Caco-2 (cell line): ENCODE results near the gene CERS6. TPM values are rescaled to one million over a fixed set of nuclear protein-coding genes. Genes with fewer than 3 reads are reported as not detected.

Experiments
- BruUV-seq: library from RNA; stranded (reverse); fragments of 400-500 nt; replicated peaks from 2 replicates; lab custom pipeline; 2021; lab: Mats Ljungman, UMichigan
- CTCF ChIA-PET: fragments of 300-600 bp; sonication (Branson Sonifier 250); formaldehyde crosslinking; loops from one replicate; lab custom pipeline; 2022; ENCODE audit warnings: antibody characterized with exemption; lab: Charles Lee
- POLR2A ChIA-PET: fragments of 300-600 bp; sonication (Branson Sonifier 250); formaldehyde crosslinking; loops from one replicate; lab custom pipeline; 2022; ENCODE audit warnings: antibody characterized with exemption; lab: Charles Lee
- DNase-seq, 2 experiments: peaks; one replicate each; pipeline versions ENCODE4 v3.0.0 to v3.0.0-alpha.2; 2020 to 2022
- H3K27me3 ChIP-seq: replicated peaks from 2 replicates; pipeline ENCODE4 v1.6.0; 2011; ENCODE audit warnings: low read length; ENCODE audit not compliant: control insufficient read depth, insufficient read depth
- H3K36me3 ChIP-seq: 2 replicates; pipeline ENCODE4 v1.5.1; 2011; ENCODE audit warnings: low read length; ENCODE audit not compliant: control insufficient read depth, insufficient read depth
- H3K4me1 ChIP-seq: fragments of 250-450 bp; sonication (Bioruptor Pico); 2 replicates; pipeline ENCODE4 v1.5.1; 2020; ENCODE audit warnings: mild to moderate bottlenecking
- H3K4me3 ChIP-seq: 2 replicates; pipeline ENCODE4 v1.5.1; 2011; ENCODE audit warnings: low read depth, mild to moderate bottlenecking, control low read depth, low read length
- H3K9me3 ChIP-seq: fragments of 250-450 bp; sonication (Bioruptor Pico); 2 replicates; pipeline ENCODE4 v1.5.1; 2020; ENCODE audit warnings: mild to moderate bottlenecking, moderate library complexity
- H3K27ac Mint-ChIP-seq: one replicate; pipeline ENCODE4 v1.8.0; 2022; ENCODE audit warnings: mixed read lengths; ENCODE audit not compliant: unreplicated experiment
- H3K27me3 Mint-ChIP-seq: one replicate; pipeline ENCODE4 v1.8.0; 2022; ENCODE audit warnings: mixed read lengths; ENCODE audit not compliant: insufficient read depth, unreplicated experiment
- H3K36me3 Mint-ChIP-seq: one replicate; pipeline ENCODE4 v1.8.0; 2022; ENCODE audit warnings: mild to moderate bottlenecking, mixed read lengths; ENCODE audit not compliant: insufficient read depth, unreplicated experiment
- H3K4me1 Mint-ChIP-seq: one replicate; pipeline ENCODE4 v1.8.0; 2022; ENCODE audit warnings: low read depth, mixed read lengths; ENCODE audit not compliant: unreplicated experiment
- H3K4me3 Mint-ChIP-seq: one replicate; pipeline ENCODE4 v1.8.0; 2022; ENCODE audit warnings: mild to moderate bottlenecking, moderate library complexity, mixed read lengths; ENCODE audit not compliant: unreplicated experiment
- H3K9me3 Mint-ChIP-seq: one replicate; pipeline ENCODE4 v1.8.0; 2022; ENCODE audit warnings: mixed read lengths; ENCODE audit not compliant: unreplicated experiment
- intact Hi-C: fragments of 100-400 bp; cut with micrococcal nuclease; formaldehyde crosslinking; loops from one replicate; pipeline ENCODE4 v1.10.0; 2022; ENCODE audit not compliant: unreplicated experiment
- total RNA-seq: library from RNA; stranded (reverse); gene quantifications from 2 replicates; pipeline ENCODE4 v1.2.3, GENCODE V29; 2022
- TF ChIP-seq, protein P1 (sequence below), 2 experiments: fragments of 200-600 bp in 1 of 2; IDR thresholded peaks; 1 replicate in 1 of 2; 2 replicates in 1 of 2; pipeline versions ENCODE4 v1.5.1 to v1.8.0; 2011 to 2022; ENCODE audit warnings: antibody characterized with exemption in 1 of 2, control low read depth in 1 of 2, inconsistent platforms in 1 of 2, low read depth in 1 of 2, low read length in 1 of 2, mild to moderate bottlenecking in 1 of 2, moderate library complexity in 1 of 2; ENCODE audit not compliant: insufficient read depth in 1 of 2, severe bottlenecking in 1 of 2, unreplicated experiment in 1 of 2

Gene CERS6
- total RNA-seq, 1 experiment from 2014 or later = 32.7 TPM

GRCh38 chr2:168431301-168432024 lies 24.6 kb upstream of the CERS6 start:
- H3K36me3 Mint-ChIP-seq = no peaks in the 10 kb centered on the region
- POLR2A ChIA-PET = no interaction called here

GRCh38 chr2:168432100-168432499 lies 24.0 kb upstream of the CERS6 start:
- Histone ChIP-seq H3K36me3 (no peaks in the 10 kb centered on the region), H3K9me3 (no peaks in the 10 kb centered on the region), H3K27me3 (no peaks in the 10 kb centered on the region), H3K4me3 (no peak overlapping the region), H3K4me1 (peaks cover 3% of the 10 kb centered on the region; the same call in 1 of the 2 replicates)
- intact Hi-C loops = no loop called here
- no TSS peak for BruUV-seq
- no peaks in the 10 kb centered on the region for H3K36me3 Mint-ChIP-seq
- peaks cover 8% of the 10 kb centered on the region for H3K4me1 Mint-ChIP-seq
- DNase-seq = no peak
- ChIA-PET CTCF (interaction anchor here (0.6 to 1.1 kb wide), 2 partner anchors 28 to 312 kb away, joined by 3 to 6 read pairs; no protein-coding TSS in a partner anchor), POLR2A (no interaction called here)
- TF ChIP-seq, protein P1, sequence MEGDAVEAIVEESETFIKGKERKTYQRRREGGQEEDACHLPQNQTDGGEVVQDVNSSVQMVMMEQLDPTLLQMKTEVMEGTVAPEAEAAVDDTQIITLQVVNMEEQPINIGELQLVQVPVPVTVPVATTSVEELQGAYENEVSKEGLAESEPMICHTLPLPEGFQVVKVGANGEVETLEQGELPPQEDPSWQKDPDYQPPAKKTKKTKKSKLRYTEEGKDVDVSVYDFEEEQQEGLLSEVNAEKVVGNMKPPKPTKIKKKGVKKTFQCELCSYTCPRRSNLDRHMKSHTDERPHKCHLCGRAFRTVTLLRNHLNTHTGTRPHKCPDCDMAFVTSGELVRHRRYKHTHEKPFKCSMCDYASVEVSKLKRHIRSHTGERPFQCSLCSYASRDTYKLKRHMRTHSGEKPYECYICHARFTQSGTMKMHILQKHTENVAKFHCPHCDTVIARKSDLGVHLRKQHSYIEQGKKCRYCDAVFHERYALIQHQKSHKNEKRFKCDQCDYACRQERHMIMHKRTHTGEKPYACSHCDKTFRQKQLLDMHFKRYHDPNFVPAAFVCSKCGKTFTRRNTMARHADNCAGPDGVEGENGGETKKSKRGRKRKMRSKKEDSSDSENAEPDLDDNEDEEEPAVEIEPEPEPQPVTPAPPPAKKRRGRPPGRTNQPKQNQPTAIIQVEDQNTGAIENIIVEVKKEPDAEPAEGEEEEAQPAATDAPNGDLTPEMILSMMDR (IDR thresholded peaks at IDR 0.05; ENCODE audit: insufficient read depth in 1 of 2, low read depth in 1 of 2, low read length in 1 of 2, severe bottlenecking in 1 of 2, unreplicated experiment in 1 of 2) = no peak
- no peaks in the 10 kb centered on the region for H3K27me3 Mint-ChIP-seq
- no peaks in the 10 kb centered on the region for H3K9me3 Mint-ChIP-seq
- no peak overlapping the region for H3K4me3 Mint-ChIP-seq
- no peak overlapping the region for H3K27ac Mint-ChIP-seq

More at GRCh38 chr2:168431301-168432024, 24.6 kb upstream of the CERS6 start:
- CTCF ChIA-PET = no interaction called here
- Mint-ChIP-seq H3K4me3 (no peak overlapping the region), H3K27me3 (no peaks in the 10 kb centered on the region), H3K9me3 (no peaks in the 10 kb centered on the region), H3K4me1 (peaks cover 8% of the 10 kb centered on the region), H3K27ac (no peak overlapping the region)
- H3K9me3 ChIP-seq = no peaks in the 10 kb centered on the region
- H3K4me1 ChIP-seq = peaks cover 3% of the 10 kb centered on the region; the same call in 1 of the 2 replicates
- H3K36me3 ChIP-seq = no peaks in the 10 kb centered on the region
- no peaks in the 10 kb centered on the region for H3K27me3 ChIP-seq
- no TSS peak for BruUV-seq
- intact Hi-C loops = no loop called here
- DNase-seq = no peak
- no peak overlapping the region for H3K4me3 ChIP-seq
- TF ChIP-seq, protein P1 (IDR thresholded peaks at IDR 0.05; ENCODE audit: insufficient read depth in 1 of 2, low read depth in 1 of 2, low read length in 1 of 2, severe bottlenecking in 1 of 2, unreplicated experiment in 1 of 2) = no peak

- no peaks in the 10 kb centered on the region for H3K27me3 Mint-ChIP-seq
- no peak overlapping the region for H3K4me3 Mint-ChIP-seq
- no peaks in the 10 kb centered on the region for H3K36me3 ChIP-seq
- no peaks in the 10 kb centered on the region for H3K9me3 Mint-ChIP-seq
- no TSS peak for BruUV-seq
- no peaks in the 10 kb centered on the region for H3K36me3 Mint-ChIP-seq
- no peaks in the 10 kb centered on the region for H3K4me1 ChIP-seq
- no peaks in the 10 kb centered on the region for H3K9me3 ChIP-seq
- no peak overlapping the region for H3K27ac Mint-ChIP-seq
- intact Hi-C loops = no loop called here
- TF ChIP-seq, protein P1 (IDR thresholded peaks at IDR 0.05; ENCODE audit: insufficient read depth in 1 of 2, low read depth in 1 of 2, low read length in 1 of 2, severe bottlenecking in 1 of 2, unreplicated experiment in 1 of 2) = no peak
- ChIA-PET POLR2A (no interaction called here), CTCF (interaction anchor here (0.6 to 1.1 kb wide), 2 partner anchors 29 to 311 kb away, joined by 3 to 6 read pairs; no protein-coding TSS in a partner anchor)
- no peaks in the 10 kb centered on the region for H3K27me3 ChIP-seq
- no peak for DNase-seq
- H3K4me1 Mint-ChIP-seq = peaks cover 3% of the 10 kb centered on the region
- H3K4me3 ChIP-seq = no peak overlapping the region
Measured at GRCh38 chr2:168432565-168433186, 23.4 kb upstream of the CERS6 start.
